ENCODE data around the gene MBP. TPM values are rescaled to one million over a fixed set of nuclear protein-coding genes. Genes with fewer than 3 reads are reported as not detected.

The MBP gene
- total and polyA plus RNA-seq, 10 of the 15 experiments (the other 5 are each of a cell fraction or from before 2014, with no cell fraction given): 12.2 to 67.8 (median 42.1) TPM

DNA sequence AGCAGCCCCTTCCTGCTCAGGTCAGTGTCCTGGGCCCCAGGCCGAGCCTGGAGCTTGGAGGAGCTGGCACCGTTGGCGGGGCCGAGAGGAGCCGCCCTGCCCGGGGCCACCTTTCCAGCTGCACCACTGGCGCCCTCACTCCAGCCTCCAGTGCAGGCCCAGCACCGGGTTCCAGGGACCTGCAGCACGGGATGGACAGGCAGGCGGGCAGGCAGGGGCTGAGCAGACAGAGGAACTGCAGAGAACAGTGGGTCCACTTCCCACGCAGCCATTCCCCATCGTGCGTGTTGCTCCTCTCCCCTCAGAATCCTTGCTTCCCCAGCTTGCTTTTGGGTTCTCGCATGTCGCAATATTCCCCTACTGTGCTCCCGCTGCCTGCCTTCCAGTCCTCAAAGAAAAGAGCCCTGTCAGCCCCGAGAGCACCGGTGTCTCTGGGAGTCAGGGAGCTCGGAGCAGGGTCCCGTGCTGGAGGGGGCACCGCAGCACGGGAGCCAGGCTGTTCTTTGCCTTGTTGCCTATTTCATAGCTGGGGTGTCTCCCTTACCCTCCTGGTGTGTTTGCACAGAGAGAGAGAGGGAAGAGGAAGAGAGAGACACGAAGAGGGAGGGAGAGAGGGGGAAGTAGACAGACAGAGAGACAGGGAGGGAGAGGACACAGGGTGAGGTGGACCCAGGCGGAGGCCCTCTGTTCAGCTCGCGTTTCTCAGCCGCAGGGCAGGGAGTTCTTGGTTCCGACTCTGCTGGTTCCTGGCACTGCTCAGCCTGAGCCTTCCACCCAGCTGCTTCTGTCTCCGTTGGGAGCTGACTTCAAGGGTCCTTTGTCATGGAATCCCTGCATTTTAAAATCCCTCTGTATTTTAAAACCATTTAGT, 126.0 kb downstream of the MBP start:
- ATAC-seq: no peak
- H3K27ac ChIP-seq (ENCODE audit: control insufficient read depth, insufficient read depth): no peak overlapping the region
- in situ Hi-C loops (cut with MboI) (loop anchor here (10.0 kb wide), 1 partner anchor 648 kb away; no protein-coding TSS in a partner anchor), intact Hi-C loops (cut with micrococcal nuclease; ENCODE audit: unreplicated experiment) (no loop called here)
- no peak overlapping the region for H3K4me2 ChIP-seq (ENCODE audit: control insufficient read depth, insufficient read depth)
- H3K4me1 ChIP-seq (ENCODE audit: control insufficient read depth, insufficient read depth, low read length): no peaks in the 10 kb centered on the region
- H3K36me3 ChIP-seq (ENCODE audit: control insufficient read depth in 2 of 2, insufficient read depth in 2 of 2, low read length in 1 of 2): peaks cover 0 to 2% of the 10 kb centered on the region in 2 experiments; a peak in 2 of 4 replicates
- no peak for FAIRE-seq
- no peaks in the 10 kb centered on the region for H3K9me3 ChIP-seq (replicated peaks; ENCODE audit: control insufficient read depth, insufficient read depth, low read length)
- no peak overlapping the region for H2AFZ ChIP-seq (ENCODE audit: control insufficient read depth, low read depth, low read length)
- no peak overlapping the region for H3K9ac ChIP-seq (ENCODE audit: control insufficient read depth, insufficient read depth, low read length)
- no TSS peak for BruUV-seq (replicated peaks)
- 89% methylated on average over 26 of the region's 29 CpGs for WGBS (ENCODE audit: insufficient coverage, insufficient replicate concordance, low lambda C conversion rate, missing lambda C conversion rate)
- H3K4me3 ChIP-seq: no peak overlapping the region
- H3K27me3 ChIP-seq (replicated peaks in 1 of 2; ENCODE audit: control insufficient read depth in 2 of 2, insufficient read depth in 2 of 2, low read length in 1 of 2): no peaks in the 10 kb centered on the region
- H3K79me2 ChIP-seq (ENCODE audit: control insufficient read depth, insufficient read depth, low read length): no peaks in the 10 kb centered on the region
- ChIA-PET RAD21 (ENCODE audit: unreplicated experiment) (interaction anchor here (7.6 kb wide), 1 partner anchor 205 kb away, joined by 126 read pairs; no protein-coding TSS in a partner anchor), SMC1A (ENCODE audit: uncharacterized antibody, unreplicated experiment) (interaction anchor here (0.7 kb wide), 1 partner anchor 205 kb away, joined by 3 read pairs; no protein-coding TSS in a partner anchor), POLR2A (no interaction called here), CTCF (interaction anchor here (1.0 to 1.7 kb wide), 5 partner anchors 10 to 207 kb away, joined by 3 to 6 read pairs (median 4); no protein-coding TSS in a partner anchor)
- no peak for TF ChIP-seq ZNF274 (IDR thresholded peaks at IDR 0.05; ENCODE audit: insufficient read depth, insufficient read length)
- no peak for TF ChIP-seq EZH2 (IDR thresholded peaks at IDR 0.05; ENCODE audit: borderline replicate concordance, control insufficient read depth, low read depth, low read length)
- TF ChIP-seq, protein P1, sequence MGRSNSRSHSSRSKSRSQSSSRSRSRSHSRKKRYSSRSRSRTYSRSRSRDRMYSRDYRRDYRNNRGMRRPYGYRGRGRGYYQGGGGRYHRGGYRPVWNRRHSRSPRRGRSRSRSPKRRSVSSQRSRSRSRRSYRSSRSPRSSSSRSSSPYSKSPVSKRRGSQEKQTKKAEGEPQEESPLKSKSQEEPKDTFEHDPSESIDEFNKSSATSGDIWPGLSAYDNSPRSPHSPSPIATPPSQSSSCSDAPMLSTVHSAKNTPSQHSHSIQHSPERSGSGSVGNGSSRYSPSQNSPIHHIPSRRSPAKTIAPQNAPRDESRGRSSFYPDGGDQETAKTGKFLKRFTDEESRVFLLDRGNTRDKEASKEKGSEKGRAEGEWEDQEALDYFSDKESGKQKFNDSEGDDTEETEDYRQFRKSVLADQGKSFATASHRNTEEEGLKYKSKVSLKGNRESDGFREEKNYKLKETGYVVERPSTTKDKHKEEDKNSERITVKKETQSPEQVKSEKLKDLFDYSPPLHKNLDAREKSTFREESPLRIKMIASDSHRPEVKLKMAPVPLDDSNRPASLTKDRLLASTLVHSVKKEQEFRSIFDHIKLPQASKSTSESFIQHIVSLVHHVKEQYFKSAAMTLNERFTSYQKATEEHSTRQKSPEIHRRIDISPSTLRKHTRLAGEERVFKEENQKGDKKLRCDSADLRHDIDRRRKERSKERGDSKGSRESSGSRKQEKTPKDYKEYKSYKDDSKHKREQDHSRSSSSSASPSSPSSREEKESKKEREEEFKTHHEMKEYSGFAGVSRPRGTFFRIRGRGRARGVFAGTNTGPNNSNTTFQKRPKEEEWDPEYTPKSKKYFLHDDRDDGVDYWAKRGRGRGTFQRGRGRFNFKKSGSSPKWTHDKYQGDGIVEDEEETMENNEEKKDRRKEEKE (IDR thresholded peaks at IDR 0.05): no peak
- TF ChIP-seq MYB (IDR thresholded peaks at IDR 0.05; ENCODE audit: borderline replicate concordance, low read depth, low read length): no peak
- no peak for TF ChIP-seq MEF2B (IDR thresholded peaks at IDR 0.05; ENCODE audit: partially characterized antibody, poor library complexity, severe bottlenecking)
- no peak for TF ChIP-seq TARDBP (IDR thresholded peaks at IDR 0.05; ENCODE audit: borderline replicate concordance)
- no peak for DNase-seq (ENCODE audit: low read depth, low spot score)
- H4K20me1 ChIP-seq (ENCODE audit: control insufficient read depth, insufficient read depth): no peaks in the 10 kb centered on the region

Measured in GM12878 (cell line).